Mucosa of stomach (tissue), 1 donor: ENCODE data around the gene RABGAP1L.

Experiments
- H3K27me3 ChIP-seq: one replicate; pipeline ENCODE4 v1.7.0; 2013; ENCODE audit warnings: mild to moderate bottlenecking, low read length; ENCODE audit not compliant: control insufficient read depth, insufficient read depth
- H3K36me3 ChIP-seq: one replicate; pipeline ENCODE4 v1.7.0; 2013; ENCODE audit warnings: low read length; ENCODE audit not compliant: control insufficient read depth, insufficient read depth
- H3K4me1 ChIP-seq: one replicate; pipeline ENCODE4 v1.7.0; 2013; ENCODE audit warnings: mild to moderate bottlenecking, low read length; ENCODE audit not compliant: control insufficient read depth, insufficient read depth
- H3K4me3 ChIP-seq: one replicate; pipeline ENCODE4 v1.7.0; 2013; ENCODE audit warnings: low read length
- H3K9ac ChIP-seq: one replicate; pipeline ENCODE4 v1.7.0; 2013; ENCODE audit warnings: mild to moderate bottlenecking, low read length, moderate library complexity
- H3K9me3 ChIP-seq: one replicate; pipeline ENCODE4 v1.7.0; 2013; ENCODE audit warnings: mild to moderate bottlenecking, low read length, moderate library complexity; ENCODE audit not compliant: control insufficient read depth
- donor health status: Pancreatic carcinoma.

RABGAP1L gene

GRCh38 chr1:174747613-174748012 lies 588.3 kb downstream of the RABGAP1L start:
- H3K36me3 ChIP-seq: no peaks in the 10 kb centered on the region
- H3K4me1 ChIP-seq: no peaks in the 10 kb centered on the region
- H3K9me3 ChIP-seq: no peaks in the 10 kb centered on the region
- H3K9ac ChIP-seq: no peak overlapping the region
- H3K27me3 ChIP-seq: no peaks in the 10 kb centered on the region
- H3K4me3 ChIP-seq: no peak overlapping the region

DNA sequence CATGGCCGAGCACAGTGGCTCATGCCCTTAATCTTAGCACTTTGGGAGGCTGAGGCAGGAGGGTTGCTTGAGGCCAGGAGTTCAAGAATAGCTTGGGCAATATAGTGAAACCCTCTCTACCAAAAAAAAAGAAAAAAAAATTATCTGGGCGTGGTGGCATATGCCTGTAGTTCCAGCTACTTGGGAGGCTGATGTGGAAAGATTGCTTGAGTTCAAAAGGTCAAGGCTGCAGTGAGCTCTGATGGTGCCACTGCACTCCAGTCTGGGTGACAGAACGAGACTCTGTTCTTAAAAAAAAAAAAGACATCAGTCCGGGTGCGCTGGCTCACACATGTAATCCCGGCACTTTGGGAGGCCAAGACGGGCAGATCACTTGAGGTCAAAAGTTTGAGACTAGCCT lies 589.3 kb downstream of the RABGAP1L start:
- Histone ChIP-seq H3K27me3 (no peaks in the 10 kb centered on the region), H3K9ac (no peak overlapping the region), H3K9me3 (no peaks in the 10 kb centered on the region), H3K36me3 (no peaks in the 10 kb centered on the region), H3K4me1 (no peaks in the 10 kb centered on the region), H3K4me3 (no peak overlapping the region)

DNA sequence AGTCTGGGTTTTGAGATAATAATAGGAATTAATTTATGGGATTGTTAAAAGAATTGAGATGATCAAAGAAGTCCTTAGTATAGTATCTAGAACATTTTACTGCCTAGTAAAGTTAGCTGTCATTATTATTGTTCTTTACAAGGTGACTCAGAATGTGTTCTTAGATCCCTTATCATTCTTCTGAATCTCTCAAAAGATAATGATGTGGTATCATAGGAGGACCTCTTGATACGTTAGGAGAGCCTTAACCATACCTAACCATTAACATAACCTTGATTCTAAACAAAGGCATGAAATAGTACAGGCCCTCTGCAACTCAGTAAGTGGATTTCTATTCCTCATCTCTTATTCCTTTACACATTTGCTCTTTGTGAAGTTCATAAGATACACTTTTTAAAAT lies 593.8 kb downstream of the RABGAP1L start:
- Histone ChIP-seq H3K9me3 (no peaks in the 10 kb centered on the region), H3K4me3 (no peak overlapping the region), H3K9ac (no peak overlapping the region), H3K27me3 (no peaks in the 10 kb centered on the region), H3K36me3 (no peaks in the 10 kb centered on the region), H3K4me1 (no peaks in the 10 kb centered on the region)

- Histone ChIP-seq H3K9me3 (no peaks in the 10 kb centered on the region), H3K4me3 (no peak overlapping the region), H3K9ac (no peak overlapping the region), H3K36me3 (no peaks in the 10 kb centered on the region), H3K4me1 (no peaks in the 10 kb centered on the region), H3K27me3 (no peaks in the 10 kb centered on the region)
These were observed 602.0 kb downstream of the RABGAP1L start for GRCh38 chr1:174761335-174761734.

DNA sequence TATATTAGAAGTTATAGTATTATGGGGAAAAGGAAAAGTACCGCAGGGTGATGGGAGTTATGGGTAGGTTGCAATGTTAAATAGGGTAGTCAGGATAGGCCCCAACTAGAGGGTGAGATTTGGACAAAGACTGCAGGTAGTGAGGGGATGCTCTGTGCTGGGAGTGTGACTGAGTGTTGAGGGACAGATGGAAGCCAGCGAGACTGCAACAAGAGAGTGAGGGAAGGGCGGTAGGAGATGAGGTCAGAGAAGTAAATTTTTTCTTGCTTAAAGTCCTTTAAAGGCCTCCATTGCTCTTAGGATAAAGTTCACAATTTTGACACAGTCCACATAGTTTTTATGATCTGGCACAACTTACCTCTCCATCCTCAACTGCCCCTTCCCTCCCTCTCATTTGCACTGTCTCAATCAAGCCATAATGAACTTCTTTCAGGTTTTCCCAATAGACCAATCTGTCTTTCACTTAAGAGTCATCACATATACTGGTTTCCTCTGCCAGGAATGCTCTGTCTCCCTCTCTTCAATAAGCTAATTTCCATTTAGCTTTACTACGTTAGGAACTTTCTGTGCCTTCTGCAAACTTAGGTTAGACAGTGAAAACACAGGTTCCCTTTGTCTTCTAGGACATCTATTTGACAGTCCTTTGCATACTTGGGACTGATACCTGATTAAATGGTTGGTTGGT lies 602.7 kb downstream of the RABGAP1L start:
- Histone ChIP-seq H3K9ac (no peak overlapping the region), H3K9me3 (no peaks in the 10 kb centered on the region), H3K27me3 (no peaks in the 10 kb centered on the region), H3K4me3 (no peak overlapping the region), H3K4me1 (no peaks in the 10 kb centered on the region), H3K36me3 (no peaks in the 10 kb centered on the region)

DNA sequence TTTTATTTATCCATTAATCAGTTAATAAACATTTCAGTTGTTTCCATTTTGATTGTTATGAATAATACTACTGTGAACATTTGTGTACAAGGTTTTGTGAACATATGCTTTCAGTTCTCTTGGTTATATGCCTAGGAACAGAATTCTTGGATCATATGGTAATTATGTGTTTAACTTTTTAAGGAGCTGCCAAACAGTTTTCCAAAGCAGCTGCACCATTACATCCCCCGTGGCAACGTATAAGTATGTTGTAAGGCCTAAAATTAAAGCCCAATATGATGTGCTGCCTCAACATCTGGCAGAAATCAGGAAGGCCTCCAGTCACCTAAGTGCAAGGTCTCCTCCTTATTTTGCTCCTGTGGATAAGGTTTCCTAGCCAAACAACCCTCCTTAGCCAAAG lies 604.9 kb downstream of the RABGAP1L start:
- Histone ChIP-seq H3K36me3 (no peaks in the 10 kb centered on the region), H3K27me3 (no peaks in the 10 kb centered on the region), H3K4me1 (peaks cover 7% of the 10 kb centered on the region), H3K9ac (no peak overlapping the region), H3K9me3 (no peaks in the 10 kb centered on the region), H3K4me3 (no peak overlapping the region)

DNA sequence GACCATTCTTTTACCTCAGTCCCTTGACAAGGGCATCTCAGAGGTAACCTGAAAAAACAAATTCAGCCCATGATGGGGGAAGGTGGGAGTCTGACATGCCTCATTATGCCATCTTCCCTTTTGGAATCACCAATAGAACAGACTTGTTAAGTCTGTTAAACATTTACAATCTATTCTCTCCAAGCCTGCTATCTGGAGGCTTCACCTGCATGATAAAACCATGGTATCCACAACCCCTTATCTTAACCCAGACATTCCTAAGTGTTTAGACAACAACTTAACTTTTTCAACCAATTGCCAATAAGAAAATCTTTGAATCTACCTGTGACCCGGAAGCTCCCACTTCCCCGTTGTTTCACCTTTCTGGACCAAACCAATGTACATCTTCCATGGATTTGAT lies 607.4 kb downstream of the RABGAP1L start:
- Histone ChIP-seq H3K9ac (no peak overlapping the region), H3K36me3 (no peaks in the 10 kb centered on the region)

GRCh38 chr1:174768516-174768915 lies 609.2 kb downstream of the RABGAP1L start:
- H3K9ac ChIP-seq: no peak overlapping the region
- no peaks in the 10 kb centered on the region for H3K9me3 ChIP-seq
- H3K27me3 ChIP-seq: no peaks in the 10 kb centered on the region
- peaks cover 7% of the 10 kb centered on the region for H3K4me1 ChIP-seq
- no peak overlapping the region for H3K4me3 ChIP-seq
- H3K36me3 ChIP-seq: no peaks in the 10 kb centered on the region

More for the DNA sequence above, 607.4 kb downstream of the RABGAP1L start:
- Histone ChIP-seq H3K9me3 (no peaks in the 10 kb centered on the region), H3K4me3 (no peak overlapping the region), H3K4me1 (peaks cover 7% of the 10 kb centered on the region), H3K27me3 (no peaks in the 10 kb centered on the region)

GRCh38 chr1:174768949-174769348 lies 609.6 kb downstream of the RABGAP1L start:
- no peaks in the 10 kb centered on the region for H3K27me3 ChIP-seq
- peaks cover 7% of the 10 kb centered on the region for H3K4me1 ChIP-seq
- no peaks in the 10 kb centered on the region for H3K36me3 ChIP-seq
- no peaks in the 10 kb centered on the region for H3K9me3 ChIP-seq
- no peak overlapping the region for H3K9ac ChIP-seq
- no peak overlapping the region for H3K4me3 ChIP-seq

GRCh38 chr1:174769961-174770549 lies 610.7 kb downstream of the RABGAP1L start:
- Histone ChIP-seq H3K9ac (no peak overlapping the region), H3K36me3 (no peaks in the 10 kb centered on the region), H3K27me3 (no peaks in the 10 kb centered on the region), H3K9me3 (no peaks in the 10 kb centered on the region), H3K4me3 (no peak overlapping the region), H3K4me1 (peaks cover 7% of the 10 kb centered on the region)

- H3K36me3 ChIP-seq: no peaks in the 10 kb centered on the region
- H3K27me3 ChIP-seq: no peaks in the 10 kb centered on the region
- no peaks in the 10 kb centered on the region for H3K9me3 ChIP-seq
- no peak overlapping the region for H3K4me3 ChIP-seq
- H3K4me1 ChIP-seq: no peaks in the 10 kb centered on the region
- no peak overlapping the region for H3K9ac ChIP-seq
These were observed 616.3 kb downstream of the RABGAP1L start for GRCh38 chr1:174775621-174776020.

GRCh38 chr1:174777262-174777661 lies 617.9 kb downstream of the RABGAP1L start:
- H3K36me3 ChIP-seq: no peaks in the 10 kb centered on the region
- no peaks in the 10 kb centered on the region for H3K9me3 ChIP-seq
- H3K27me3 ChIP-seq: no peaks in the 10 kb centered on the region
- no peak overlapping the region for H3K4me3 ChIP-seq
- H3K4me1 ChIP-seq: no peaks in the 10 kb centered on the region
- no peak overlapping the region for H3K9ac ChIP-seq
